ENCODE data around the gene NCSTN.

Gene NCSTN

DNA sequence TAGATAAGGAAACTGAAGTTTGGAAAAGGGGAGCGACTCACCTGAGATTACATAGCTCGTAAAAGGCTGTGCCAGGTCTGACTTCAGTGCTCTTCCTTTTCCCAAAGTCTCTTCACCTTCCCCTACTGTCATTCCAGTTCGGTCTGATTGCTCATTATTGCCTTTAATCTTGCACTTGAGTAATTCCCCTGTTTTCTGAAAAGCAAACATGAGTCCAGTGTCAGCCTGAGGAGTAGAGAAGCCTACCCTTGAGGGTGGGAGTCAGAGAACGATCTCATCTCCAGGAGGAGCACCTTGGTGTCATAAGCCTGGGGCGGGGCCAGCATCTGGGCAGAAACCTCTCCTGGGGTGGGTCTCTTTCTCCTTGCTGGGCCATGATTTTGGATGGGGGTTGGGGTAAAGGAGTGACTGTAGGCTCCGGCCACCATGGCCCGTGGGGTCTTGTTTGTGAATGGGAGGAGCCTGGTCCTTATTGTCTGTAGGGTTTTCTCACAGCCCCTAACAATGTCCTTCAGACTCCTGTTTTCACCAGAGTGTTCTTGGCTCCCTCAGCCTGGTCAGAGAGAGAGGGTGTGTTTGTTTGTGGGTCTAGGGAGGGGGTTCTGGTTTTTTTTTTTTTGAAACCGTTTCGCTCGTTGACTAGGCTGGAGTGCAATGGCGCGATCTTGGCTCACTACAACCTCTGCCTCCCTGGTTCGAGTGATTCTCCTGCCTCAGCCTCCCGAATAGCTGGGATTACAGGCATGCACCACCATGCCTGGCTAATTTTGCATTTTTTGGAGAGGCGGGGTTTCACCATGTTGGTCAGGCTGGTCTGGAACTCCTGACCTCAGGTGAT, 63.2 kb downstream of the NCSTN start:
- no peak for DNase-seq (ENCODE audit: low read depth in 2 of 2)

DNA sequence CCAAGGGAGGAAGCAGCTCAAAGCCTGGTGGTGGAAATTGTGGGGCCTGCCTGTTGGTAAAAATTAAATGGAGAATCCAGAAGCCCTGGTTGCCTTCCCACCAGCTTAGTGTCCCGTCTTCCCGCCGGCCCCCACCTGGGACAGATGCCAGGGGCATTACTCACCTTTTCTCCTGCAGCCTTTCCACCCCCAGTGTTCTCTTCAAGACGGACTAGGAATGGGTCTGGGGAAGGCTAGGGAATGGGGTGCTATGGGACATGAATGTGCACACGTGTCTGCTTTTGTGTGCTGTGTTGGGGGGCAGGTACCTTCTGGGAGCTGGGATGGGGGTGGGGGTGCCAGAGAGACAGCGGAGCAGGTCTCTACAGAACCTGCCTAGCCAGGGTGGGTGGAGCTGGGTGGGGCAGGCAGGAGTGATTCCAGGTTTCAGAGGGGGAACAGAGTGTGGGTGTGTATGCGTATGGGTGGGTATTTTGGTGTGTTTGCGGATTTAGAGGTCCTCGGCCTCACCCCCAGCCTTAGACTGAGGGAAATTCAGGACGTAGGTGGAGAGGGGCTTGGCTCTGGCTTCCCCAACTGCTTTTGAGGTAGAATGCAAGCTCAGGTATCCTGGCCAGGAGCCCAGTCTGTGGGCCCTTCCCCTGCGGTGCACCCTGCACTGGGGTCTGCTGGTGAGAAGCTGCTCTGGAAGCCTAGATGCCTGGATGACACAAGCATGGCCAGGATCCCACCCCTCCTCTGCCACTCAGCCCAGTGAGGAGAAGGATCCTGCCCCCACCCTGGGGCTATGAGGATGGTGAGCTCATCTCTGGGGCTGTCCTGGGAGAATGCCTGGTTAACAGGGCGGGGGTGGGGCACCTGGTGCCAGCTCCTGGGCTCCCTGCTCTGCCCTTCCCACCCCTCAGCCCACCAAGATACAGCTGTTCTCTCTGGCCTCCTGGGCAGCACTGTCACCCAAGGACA, 64.9 kb downstream of the NCSTN start:
- no peak for DNase-seq (ENCODE audit: low read depth in 2 of 2)
